HG03095 (cell line): ENCODE results near the gene RNASE12.
"Not testable (repeated sequence)": the region's sequence is repeated elsewhere in the genome, so short reads cannot be mapped to it uniquely, and the experiment has no call there.

Experiments
- ATAC-seq: cut with Tn5 transposase; IDR thresholded peaks from one replicate; pipeline ENCODE4 v1.9.1; 2021; ENCODE audit warnings: moderate library complexity; ENCODE audit not compliant: unreplicated experiment

RNASE12 gene

GRCh38 chr14:20591235-20591634 is at the start of gene RNASE12:
Gene RNASE12 (minus strand): TSS chr14:20591376. CDS start chr14:20590723, 653 bp downstream.
- no peak for ATAC-seq

DNA sequence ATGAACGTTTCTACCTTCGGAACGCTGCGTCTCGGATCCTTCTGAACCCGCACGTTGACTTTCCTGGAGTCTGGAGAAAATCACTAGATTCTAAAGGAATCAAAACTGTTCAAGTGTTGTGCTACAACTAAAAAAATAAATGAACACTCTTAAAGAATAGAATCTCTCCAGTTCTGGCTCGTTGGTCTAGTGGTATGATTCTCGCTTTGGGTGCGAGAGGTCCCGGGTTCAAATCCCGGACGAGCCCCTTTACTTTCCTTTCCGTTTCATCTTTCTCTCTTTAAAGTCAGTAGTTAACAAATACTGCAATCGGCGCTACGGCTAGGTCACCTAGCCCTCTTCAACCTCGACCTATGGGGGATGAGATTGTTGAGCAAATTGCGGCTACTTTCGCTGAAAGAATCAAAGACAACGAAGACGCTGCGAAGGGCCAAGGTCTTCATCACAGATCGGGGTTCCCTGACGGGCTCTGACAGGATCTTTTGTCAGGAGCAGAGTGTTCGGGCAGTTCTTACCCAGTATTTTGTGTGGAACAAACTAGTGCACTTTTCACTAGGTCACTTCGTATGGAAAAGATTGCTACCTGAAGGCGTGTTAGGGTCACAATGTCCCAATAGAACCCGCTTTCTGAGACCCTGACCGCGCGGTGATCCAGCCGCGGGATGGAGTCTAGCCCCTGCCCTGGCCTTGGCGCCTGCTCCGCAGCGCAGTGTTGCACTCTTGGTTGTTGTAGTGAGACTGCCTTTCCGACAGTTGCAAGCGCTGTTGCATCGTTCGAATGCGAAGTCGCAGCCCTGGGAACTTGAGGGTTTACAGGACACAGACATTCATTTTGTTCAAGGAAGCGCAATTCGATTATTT is 41.9 kb upstream of the RNASE12 start:
- peak; percentile 61 for ATAC-seq

DNA sequence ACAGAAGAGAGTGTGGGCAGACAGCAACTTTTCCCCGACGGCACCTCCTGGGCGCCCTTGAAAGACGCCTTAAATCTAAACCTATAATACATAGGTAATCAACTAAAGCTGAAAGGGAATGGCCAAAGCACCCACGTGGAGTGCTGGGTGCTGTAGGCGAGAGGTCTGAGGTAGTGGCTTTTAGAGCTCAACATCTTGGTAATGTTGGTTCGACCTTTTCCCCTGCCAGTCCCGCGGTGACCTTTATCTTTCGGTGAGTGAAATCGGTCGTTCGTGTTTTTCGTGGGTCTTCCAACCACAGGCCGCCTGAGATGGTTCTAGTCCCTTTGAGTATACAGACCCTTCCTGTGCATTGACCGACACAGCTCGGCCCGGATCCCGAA is 41.3 kb upstream of the RNASE12 start:
- no peak for ATAC-seq

DNA sequence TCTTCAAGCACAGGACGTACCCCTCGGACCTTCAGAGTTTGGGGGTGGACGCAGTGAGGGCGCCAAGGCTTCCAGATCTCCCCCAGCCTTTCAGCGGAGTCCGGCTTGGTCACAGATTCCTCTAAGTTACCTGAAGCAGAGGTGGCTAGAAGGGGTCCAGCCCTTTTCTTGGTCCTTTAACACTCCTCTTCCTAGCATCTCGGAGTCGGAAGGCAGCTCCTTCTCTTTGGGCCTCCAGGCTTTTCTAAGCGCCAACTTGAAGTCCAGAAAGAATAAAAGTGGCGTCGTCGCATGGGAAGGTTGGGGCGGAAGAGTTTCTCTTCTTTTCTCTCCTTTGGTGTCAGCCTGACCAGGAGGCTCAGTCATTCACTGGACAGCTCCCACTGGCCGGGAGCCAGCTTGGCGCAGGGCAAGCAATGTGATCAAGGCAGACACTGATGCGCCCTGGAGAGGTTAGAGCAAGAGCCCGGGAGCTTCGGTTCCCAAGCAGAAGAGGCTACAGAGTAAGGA is 40.8 kb upstream of the RNASE12 start:
- ATAC-seq = no peak

- ATAC-seq = no peak
Measured at GRCh38 chr14:20631023-20631879, 40.1 kb upstream of the RNASE12 start.

DNA sequence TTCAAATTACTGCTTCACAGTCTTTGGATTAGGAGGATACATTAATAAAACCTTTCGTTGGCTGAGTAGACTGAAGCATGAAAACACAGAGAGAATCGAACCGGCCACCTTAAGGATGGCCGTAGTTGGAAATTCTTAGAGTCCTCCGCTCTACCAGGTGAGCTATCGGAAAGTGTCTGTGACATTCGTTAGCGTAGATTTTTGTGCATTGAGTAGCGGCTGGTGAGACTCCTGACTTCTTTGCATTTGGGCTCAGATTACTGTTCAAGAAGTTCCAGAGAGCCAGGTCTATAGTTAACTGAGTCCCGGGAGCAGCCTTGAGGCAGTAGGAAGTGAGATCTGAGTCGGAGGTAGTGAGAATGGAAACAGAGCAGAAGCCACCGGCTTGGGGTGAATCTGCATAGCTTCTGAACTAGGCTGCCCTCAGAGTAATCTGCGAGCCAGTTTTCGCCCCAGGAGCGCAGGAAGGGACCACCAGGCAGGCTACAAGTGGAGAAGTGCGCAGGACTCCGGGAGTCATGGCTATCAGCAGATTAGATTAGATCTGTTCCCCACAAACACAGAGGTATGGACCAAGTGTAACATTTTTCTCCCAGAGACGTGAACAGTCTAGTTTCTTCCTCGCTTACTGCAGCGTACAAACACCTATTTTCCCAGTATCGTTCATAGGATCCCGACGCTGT is 39.3 kb upstream of the RNASE12 start:
- no peak for ATAC-seq

DNA sequence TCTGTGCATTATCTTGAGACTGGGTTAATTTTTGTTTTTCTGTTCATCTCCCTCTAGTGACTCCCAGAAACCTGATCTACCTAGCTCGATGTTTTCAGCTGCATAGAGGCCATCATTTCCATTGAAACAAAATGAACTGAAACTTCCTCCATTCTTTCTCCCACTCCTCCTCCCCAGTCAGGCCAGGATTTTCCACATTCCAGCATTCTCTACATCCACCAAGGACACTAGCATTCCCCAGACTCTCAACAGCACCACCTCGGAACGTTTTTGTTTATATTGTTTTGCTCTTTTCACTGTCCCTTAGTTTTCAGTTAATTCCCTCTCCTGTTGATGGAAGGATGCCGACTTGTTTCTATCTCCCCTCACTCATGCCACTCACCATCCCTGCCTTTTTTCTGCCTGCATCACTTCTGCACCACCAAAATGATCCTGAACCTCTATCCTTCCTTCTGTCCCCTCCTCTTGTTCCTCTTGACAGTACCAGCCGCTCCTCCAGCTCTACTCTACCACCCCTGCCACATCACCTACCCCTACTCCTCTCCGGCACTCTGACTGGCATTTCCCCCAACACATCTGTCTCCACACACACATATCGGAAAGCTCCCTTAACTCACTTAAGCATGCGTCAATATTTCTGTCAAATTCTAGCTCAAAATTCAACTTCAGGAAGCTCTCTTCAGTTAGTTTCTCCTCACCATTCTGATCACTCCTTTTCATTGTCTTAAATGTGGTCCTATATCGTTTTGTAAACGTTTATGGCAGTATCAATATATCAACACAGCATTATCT is 37.1 kb upstream of the RNASE12 start:
- ATAC-seq = no peak

DNA sequence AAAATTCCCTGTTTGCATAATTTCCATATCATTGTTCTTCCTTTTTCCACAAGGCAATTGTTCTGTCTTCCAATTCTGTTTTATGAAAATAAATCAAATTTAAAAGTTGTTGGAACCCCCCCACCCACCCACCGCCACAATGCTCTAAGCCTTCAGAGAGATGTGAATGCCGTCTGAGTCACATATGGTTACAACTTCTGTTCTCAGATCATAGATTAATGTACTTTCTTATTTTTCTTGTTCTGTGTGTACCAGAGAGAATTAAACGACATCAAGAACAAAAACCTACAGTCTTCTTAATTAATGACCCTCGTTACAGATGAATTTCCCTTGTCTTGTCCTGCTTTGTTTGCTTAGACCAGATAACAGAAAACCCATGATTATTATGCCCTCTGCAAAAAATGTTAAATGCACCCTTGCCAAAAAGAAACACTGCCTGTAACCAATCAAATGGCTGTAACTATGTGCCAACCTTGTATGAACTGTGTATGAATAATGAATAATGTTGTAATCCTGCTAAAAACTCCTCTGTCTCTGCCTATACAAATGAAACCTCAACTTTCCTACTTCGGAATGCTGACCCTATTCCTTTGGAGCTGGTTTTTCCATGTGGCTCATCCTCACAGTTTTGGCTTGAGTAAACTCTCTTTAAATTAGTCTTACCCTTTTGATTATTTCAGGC is 36.3 kb upstream of the RNASE12 start:
- no peak for ATAC-seq

DNA sequence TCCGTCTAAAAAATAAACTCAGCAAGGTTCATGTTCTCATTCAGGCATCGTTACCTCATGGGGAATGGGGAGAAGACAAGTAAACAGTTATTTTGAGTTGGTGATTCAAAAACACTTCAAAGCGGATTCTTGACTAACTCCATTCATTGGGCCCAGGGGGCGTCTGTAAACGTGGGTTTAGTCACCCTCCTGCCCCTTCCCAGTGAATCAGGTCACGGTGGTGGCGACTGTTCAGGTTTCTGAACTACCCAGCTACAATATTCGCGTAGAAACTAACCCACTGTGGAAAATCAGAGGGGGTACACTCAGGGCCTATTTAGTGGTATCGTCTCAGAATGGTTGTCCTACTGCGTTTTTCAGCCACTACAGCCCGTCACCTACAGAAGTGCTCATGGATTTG is 35.1 kb upstream of the RNASE12 start:
- no peak for ATAC-seq

- peak; percentile 45 for ATAC-seq
Measured at GRCh38 chr14:20624495-20625070, 33.4 kb upstream of the RNASE12 start.

- ATAC-seq = no peak
Measured at GRCh38 chr14:20623798-20624197, 32.6 kb upstream of the RNASE12 start.

DNA sequence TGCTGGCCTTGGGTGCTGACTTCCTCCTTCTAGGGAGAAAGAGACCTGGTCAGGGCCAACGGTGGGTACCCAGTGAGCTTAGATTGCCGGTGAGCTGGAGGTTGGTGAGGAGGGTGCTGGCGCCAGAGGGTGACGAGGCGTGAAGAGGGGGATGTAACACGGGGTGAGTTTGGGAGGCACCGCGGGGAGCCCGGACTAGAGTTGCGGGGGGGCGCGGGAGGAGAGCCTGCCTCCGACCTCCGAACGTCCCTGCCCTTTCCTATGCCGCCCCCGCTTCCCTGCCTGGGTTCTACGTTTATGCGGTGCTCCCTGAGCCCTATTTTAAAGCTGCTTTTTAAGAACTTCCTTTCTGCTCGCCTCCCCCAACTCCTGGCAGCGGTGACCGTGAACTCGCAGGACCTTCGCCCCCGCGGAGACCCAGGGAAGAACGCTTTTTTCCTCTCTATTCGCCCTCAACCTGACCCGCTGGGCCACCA is 31.7 kb upstream of the RNASE12 start:
- no peak for ATAC-seq

DNA sequence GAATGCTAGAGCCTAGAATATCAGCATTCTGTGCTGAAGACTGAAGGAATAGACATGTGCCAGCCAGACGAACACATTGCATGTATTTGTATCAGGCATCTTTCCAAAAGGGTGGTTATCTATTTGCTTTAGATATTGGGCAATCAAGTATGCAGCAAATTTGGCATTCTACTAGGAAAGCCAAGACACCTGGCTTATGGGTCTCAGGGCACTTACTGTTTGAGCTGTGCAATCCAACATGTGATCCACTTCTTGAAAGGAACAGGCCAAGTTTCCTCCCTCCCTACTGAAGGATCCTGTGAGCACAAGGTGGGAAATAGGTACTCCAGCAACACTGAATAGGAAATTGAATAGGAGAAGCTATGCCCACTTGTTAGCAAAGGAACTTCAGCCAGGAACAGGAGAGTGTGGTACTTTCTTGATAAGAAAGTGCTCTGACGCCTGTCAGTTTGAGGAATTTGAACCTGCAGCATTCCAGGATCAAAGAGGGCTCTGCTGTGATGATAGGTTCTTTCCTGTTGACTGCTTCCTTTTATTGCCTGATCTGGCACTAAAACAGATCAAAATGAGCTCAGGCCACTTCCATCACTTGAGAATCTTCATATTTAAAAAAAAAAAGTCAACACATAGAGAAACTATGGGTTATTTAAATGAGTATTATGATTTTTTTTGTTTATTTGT is 29.8 kb upstream of the RNASE12 start:
- ATAC-seq = no peak

DNA sequence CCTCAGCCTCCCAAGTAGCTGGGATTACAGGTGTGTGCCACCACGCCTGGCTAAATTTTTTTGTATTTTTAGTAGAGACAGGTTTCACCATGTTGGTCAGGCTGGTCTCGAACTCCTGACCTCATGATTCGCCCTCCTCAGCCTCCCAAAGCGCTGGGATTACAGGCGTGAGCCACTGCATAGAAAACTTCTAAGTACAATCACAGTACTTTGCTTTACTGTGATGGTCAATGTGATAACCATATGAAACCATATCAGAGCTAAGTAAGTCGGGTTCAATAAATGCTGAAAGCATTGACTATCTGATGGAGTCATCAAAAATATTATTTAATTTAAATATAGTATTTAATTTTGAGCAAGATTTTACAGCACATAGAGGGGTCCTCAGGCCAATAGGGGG is 28.5 kb upstream of the RNASE12 start:
- not testable (repeated sequence) for ATAC-seq

GRCh38 chr14:20618271-20618749 is 27.1 kb upstream of the RNASE12 start:
- ATAC-seq = no peak

DNA sequence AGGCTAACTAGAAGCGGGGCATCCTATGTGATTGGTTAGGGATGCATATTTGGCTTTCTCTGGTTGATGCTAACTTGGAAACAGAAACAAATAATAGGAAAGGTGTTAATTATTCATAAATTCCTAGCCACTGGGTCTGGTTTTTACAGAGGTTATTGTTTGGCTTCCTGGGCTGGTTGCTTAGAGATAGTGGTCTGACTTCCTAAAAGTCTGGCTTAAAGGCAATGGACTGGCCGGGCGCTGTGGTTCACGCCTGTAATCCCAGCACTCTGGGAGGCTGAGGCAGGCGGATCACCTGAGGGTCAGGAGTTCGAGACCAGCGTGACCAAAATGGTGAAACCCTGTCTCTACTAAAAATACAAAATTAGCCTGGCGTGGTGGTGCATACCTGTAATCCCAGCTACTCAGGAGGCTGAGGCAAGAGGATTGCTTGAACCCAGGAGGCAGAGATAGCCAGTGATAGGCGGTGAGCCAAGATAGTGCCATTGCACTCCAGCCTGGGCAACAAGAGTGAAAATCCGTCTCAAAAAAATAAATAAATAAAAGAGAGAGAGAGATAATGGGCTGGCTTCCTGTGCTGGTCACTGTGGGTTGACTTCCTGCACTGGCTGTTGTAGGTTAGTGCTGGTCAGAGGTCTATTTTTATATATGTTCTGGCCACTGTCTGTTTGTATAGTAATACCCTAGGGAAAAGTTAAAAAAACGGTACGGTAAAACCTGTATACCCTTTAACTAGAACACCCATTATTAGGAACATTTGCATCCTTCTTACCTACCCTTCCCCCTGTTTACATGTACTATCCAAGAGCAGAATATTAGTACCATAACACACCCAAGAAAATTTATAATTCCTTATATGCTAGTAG is 26.2 kb upstream of the RNASE12 start:
- no peak for ATAC-seq

DNA sequence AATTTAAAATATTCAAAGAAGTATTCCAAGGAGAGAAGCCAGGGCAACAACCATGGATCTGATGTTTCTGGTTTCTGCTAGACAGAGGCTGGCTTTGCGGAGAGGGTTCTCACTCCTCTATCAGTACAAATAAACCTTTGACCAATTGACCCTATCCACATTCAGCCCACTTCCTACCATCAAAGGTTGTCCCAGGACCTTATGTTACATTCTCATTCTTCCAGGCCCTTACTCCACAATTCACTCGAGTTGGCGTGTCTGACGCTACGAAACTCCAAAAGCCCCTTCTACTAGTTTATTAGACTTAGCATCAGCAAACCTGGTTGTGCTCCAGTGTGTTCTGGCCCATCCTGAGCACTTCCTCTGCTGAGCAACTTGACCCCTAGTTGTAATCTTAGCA is 24.8 kb upstream of the RNASE12 start:
- ATAC-seq = no peak
